GM23338 (cell line): Measurements from ENCODE around the gene SH2D6.

Source experiments
- CREB1 ChIP-seq: fragments of 250-450 bp; sonication (Bioruptor Pico); IDR thresholded peaks from 2 replicates; pipeline ENCODE4 v1.5.0; 2020; ENCODE audit warnings: low read depth, mild to moderate bottlenecking, moderate library complexity
- TF ChIP-seq, protein P1 (sequence below), 2 experiments: fragments of 200-600 bp in 1 of 2; sonication (generic) in 1 of 2; conservative IDR thresholded peaks; 2 replicates each; pipeline versions ENCODE4 v1.5.1 to v1.6.1; 2016 to 2017; ENCODE audit warnings: antibody characterized with exemption in 2 of 2, low read depth in 2 of 2, mild to moderate bottlenecking in 2 of 2, moderate library complexity in 1 of 2

DNA sequence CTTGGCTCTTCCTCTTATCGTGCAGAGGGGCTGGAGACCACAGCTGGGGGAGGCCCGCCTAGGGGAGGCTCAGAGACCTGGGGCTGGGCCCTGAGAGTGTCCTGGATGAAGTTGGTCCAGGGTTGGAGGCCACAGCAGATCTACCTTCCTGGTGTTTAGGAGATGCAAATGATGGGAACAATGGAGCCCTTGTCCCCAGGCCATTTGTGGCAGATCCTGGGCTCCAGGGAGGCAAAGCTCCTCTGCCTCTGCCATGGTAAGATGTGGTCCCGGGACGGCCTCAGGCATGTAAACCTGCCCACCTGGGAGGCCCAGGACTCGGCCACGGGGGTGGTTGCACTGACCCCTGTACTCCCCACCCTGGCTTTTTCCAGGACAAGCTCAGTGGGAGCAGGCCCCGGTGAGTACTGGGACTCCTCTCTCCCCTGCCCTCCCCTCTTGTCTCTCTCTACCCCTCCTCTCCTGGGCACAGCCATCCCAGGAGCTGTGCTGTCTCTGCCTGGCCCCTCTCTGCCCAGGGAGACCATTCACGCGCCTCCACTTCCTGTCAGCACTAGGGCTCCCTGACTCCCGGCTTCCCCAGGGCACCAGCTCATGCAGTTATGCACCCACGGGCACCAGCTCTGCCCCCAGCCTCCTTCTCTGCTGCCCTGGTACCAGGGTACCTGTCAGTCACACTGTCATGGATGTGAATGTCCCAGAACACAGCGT is 10.9 kb downstream of the SH2D6 start:
- no peak for TF ChIP-seq CREB1 (CRISPR knock-in tag)
- TF ChIP-seq, protein P1, sequence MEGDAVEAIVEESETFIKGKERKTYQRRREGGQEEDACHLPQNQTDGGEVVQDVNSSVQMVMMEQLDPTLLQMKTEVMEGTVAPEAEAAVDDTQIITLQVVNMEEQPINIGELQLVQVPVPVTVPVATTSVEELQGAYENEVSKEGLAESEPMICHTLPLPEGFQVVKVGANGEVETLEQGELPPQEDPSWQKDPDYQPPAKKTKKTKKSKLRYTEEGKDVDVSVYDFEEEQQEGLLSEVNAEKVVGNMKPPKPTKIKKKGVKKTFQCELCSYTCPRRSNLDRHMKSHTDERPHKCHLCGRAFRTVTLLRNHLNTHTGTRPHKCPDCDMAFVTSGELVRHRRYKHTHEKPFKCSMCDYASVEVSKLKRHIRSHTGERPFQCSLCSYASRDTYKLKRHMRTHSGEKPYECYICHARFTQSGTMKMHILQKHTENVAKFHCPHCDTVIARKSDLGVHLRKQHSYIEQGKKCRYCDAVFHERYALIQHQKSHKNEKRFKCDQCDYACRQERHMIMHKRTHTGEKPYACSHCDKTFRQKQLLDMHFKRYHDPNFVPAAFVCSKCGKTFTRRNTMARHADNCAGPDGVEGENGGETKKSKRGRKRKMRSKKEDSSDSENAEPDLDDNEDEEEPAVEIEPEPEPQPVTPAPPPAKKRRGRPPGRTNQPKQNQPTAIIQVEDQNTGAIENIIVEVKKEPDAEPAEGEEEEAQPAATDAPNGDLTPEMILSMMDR (conservative IDR thresholded peaks at IDR 0.05; ENCODE audit: low read depth in 2 of 2) = no peak
